Mammary epithelial cell (primary cell): ENCODE measurements around the gene PPM1L.

ENCODE experiments used
- CTCF ChIP-seq, 2 donors: IDR thresholded peaks in 1 of 2; conservative IDR thresholded peaks in 1 of 2; 2 replicates each; pipeline ENCODE4 v1.5.1; 2011 to 2012; ENCODE audit warnings: inconsistent platforms in 2 of 2, low read length in 2 of 2, mild to moderate bottlenecking in 2 of 2, control low read depth in 1 of 2, low read depth in 1 of 2; ENCODE audit not compliant: insufficient read depth in 1 of 2; ENCODE audit errors: extremely low read depth in 1 of 2
- EZH2 ChIP-seq: IDR thresholded peaks from 2 replicates; pipeline ENCODE4 v1.6.1; 2012; ENCODE audit warnings: low read length, inconsistent platforms, borderline replicate concordance

- TF ChIP-seq CTCF (conservative IDR thresholded peaks at IDR 0.05 in 1 of 2, IDR thresholded peaks at IDR 0.05 in 1 of 2; ENCODE audit: extremely low read depth in 1 of 2, insufficient read depth in 1 of 2, low read depth in 1 of 2, low read length in 2 of 2) (no peak), EZH2 (no peak)
These were observed 259.1 kb downstream of the PPM1L start for GRCh38 chr3:161014843-161015749.
